H9 (cell line): ENCODE results near the gene MECR. TPM values are rescaled to one million over a fixed set of nuclear protein-coding genes. Genes with fewer than 3 reads are reported as not detected.

ENCODE experiments used
- DNase-seq: peaks from one replicate; pipeline ENCODE4 v3.0.0-alpha.2; 2017
- H2AFZ ChIP-seq: one replicate; pipeline ENCODE4 v1.6.1; 2013; ENCODE audit warnings: mild to moderate bottlenecking, low read length, control low read depth, moderate library complexity
- H2AK5ac ChIP-seq: 2 replicates; pipeline ENCODE4 v1.6.1; 2013; ENCODE audit warnings: low read length, control low read depth, mixed read lengths; ENCODE audit not compliant: insufficient read length
- H2BK120ac ChIP-seq: one replicate; pipeline ENCODE4 v1.6.1; 2013; ENCODE audit warnings: low read depth, mild to moderate bottlenecking, low read length, control low read depth, inconsistent platforms; ENCODE audit not compliant: poor library complexity, severe bottlenecking
- H2BK12ac ChIP-seq: 2 replicates; pipeline ENCODE4 v1.6.1; 2013; ENCODE audit warnings: low read length, control low read depth, mixed read lengths, low read depth; ENCODE audit not compliant: insufficient read length
- H2BK15ac ChIP-seq: 2 replicates; pipeline ENCODE4 v1.6.1; 2013; ENCODE audit warnings: low read depth, low read length, control low read depth
- H2BK20ac ChIP-seq: one replicate; pipeline ENCODE4 v1.6.1; 2013; ENCODE audit warnings: low read depth, mild to moderate bottlenecking, low read length, control low read depth, inconsistent platforms; ENCODE audit not compliant: poor library complexity, severe bottlenecking
- H2BK5ac ChIP-seq: 2 replicates; pipeline ENCODE4 v1.6.1; 2013; ENCODE audit warnings: low read length, control low read depth, mixed read lengths; ENCODE audit not compliant: insufficient read length
- H3K14ac ChIP-seq: 2 replicates; pipeline ENCODE4 v1.6.1; 2013; ENCODE audit warnings: low read length, control low read depth; ENCODE audit not compliant: insufficient read depth
- H3K18ac ChIP-seq: 2 replicates; pipeline ENCODE4 v1.6.1; 2013; ENCODE audit warnings: low read depth, mild to moderate bottlenecking, mixed read lengths, low read length, control low read depth; ENCODE audit not compliant: insufficient read length
- H3K23ac ChIP-seq: 2 replicates; pipeline ENCODE4 v1.6.1; 2013; ENCODE audit warnings: low read length, control low read depth, mixed read lengths, low read depth; ENCODE audit not compliant: insufficient read length
- H3K23me2 ChIP-seq: 2 replicates; pipeline ENCODE4 v1.6.1; 2013; ENCODE audit warnings: low read depth, mild to moderate bottlenecking, mixed read lengths, low read length, control low read depth; ENCODE audit not compliant: insufficient read length, poor library complexity, severe bottlenecking
- H3K27ac ChIP-seq: 2 replicates; pipeline ENCODE4 v1.5.1; 2013; ENCODE audit warnings: low read length, control low read depth, mixed read lengths, low read depth; ENCODE audit not compliant: insufficient read length
- H3K27me3 ChIP-seq: 2 replicates; pipeline ENCODE4 v1.6.1; 2013; ENCODE audit warnings: low read length, control low read depth, inconsistent platforms; ENCODE audit not compliant: insufficient read depth
- H3K4ac ChIP-seq: 2 replicates; pipeline ENCODE4 v1.6.1; 2013; ENCODE audit warnings: low read depth, mild to moderate bottlenecking, control low read depth, inconsistent platforms, low read length, moderate library complexity
- H3K4me1 ChIP-seq: 2 replicates; pipeline ENCODE4 v1.6.1; 2013; ENCODE audit warnings: low read length, control low read depth, inconsistent platforms; ENCODE audit not compliant: insufficient read depth
- H3K4me2 ChIP-seq: 2 replicates; pipeline ENCODE4 v1.6.1; 2013; ENCODE audit warnings: low read length, control low read depth, mixed read lengths; ENCODE audit not compliant: insufficient read length, insufficient read depth
- H3K56ac ChIP-seq: 2 replicates; pipeline ENCODE4 v1.6.1; 2013; ENCODE audit warnings: low read depth, mild to moderate bottlenecking, mixed read lengths, low read length, control low read depth; ENCODE audit not compliant: insufficient read length
- H3K79me1 ChIP-seq: 2 replicates; pipeline ENCODE4 v1.6.1; 2013; ENCODE audit warnings: low read depth, mild to moderate bottlenecking, moderate library complexity, low read length, control low read depth, inconsistent platforms; ENCODE audit not compliant: insufficient read depth, poor library complexity, severe bottlenecking
- H3K79me2 ChIP-seq: 2 replicates; pipeline ENCODE4 v1.6.1; 2013; ENCODE audit warnings: low read length, control low read depth, inconsistent platforms; ENCODE audit not compliant: insufficient read depth
- H3K9ac ChIP-seq: 2 replicates; pipeline ENCODE4 v1.6.1; 2013; ENCODE audit warnings: low read length, control low read depth, mixed read lengths; ENCODE audit not compliant: insufficient read length; ENCODE audit errors: extremely low read depth
- H3K9me3 ChIP-seq: one replicate; pipeline ENCODE4 v1.6.1; 2013; ENCODE audit warnings: low read depth, low read length, inconsistent platforms; ENCODE audit not compliant: control insufficient read depth
- H3T11ph ChIP-seq: one replicate; pipeline ENCODE4 v1.6.1; 2013; ENCODE audit warnings: mild to moderate bottlenecking, low read length, control low read depth, inconsistent platforms
- H4K20me1 ChIP-seq: one replicate; pipeline ENCODE4 v1.6.1; 2013; ENCODE audit not compliant: control insufficient read depth, insufficient read length, insufficient read depth
- H4K5ac ChIP-seq: 2 replicates; pipeline ENCODE4 v1.6.1; 2013; ENCODE audit warnings: low read depth, mild to moderate bottlenecking, mixed read lengths, low read length, control low read depth; ENCODE audit not compliant: insufficient read length
- H4K8ac ChIP-seq: replicated peaks from 2 replicates; pipeline ENCODE4 v1.6.1; 2013; ENCODE audit warnings: low read length, control low read depth, mixed read lengths, low read depth; ENCODE audit not compliant: insufficient read length
- H4K91ac ChIP-seq: 2 replicates; pipeline ENCODE4 v1.6.1; 2013; ENCODE audit warnings: low read depth, mild to moderate bottlenecking, moderate library complexity, mixed read lengths, low read length, control low read depth; ENCODE audit not compliant: insufficient read length
- H3K27ac Mint-ChIP-seq, 3 experiments: 2 replicates in 2 of 3; 3 replicates in 1 of 3; pipeline ENCODE4 v1.8.0; 2020 to 2021; ENCODE audit warnings: mixed read lengths in 3 of 3, mild to moderate bottlenecking in 1 of 3, moderate library complexity in 1 of 3
- H3K27me3 Mint-ChIP-seq: 2 replicates; pipeline ENCODE4 v1.8.0; 2021; ENCODE audit warnings: low read depth, mild to moderate bottlenecking, moderate library complexity, mixed read lengths
- H3K36me3 Mint-ChIP-seq, 3 experiments: 2 replicates in 2 of 3; 3 replicates in 1 of 3; pipeline ENCODE4 v1.8.0; 2020 to 2021; ENCODE audit warnings: low read depth in 3 of 3, mixed read lengths in 3 of 3; ENCODE audit not compliant: insufficient read depth in 1 of 3
- H3K4me1 Mint-ChIP-seq, 2 experiments: 2 replicates each; pipeline ENCODE4 v1.8.0; 2020; ENCODE audit warnings: mixed read lengths in 2 of 2
- H3K4me3 Mint-ChIP-seq, 2 experiments: 2 replicates in 1 of 2; 3 replicates in 1 of 2; pipeline ENCODE4 v1.8.0; 2020 to 2021; ENCODE audit warnings: mild to moderate bottlenecking in 2 of 2, mixed read lengths in 2 of 2, moderate library complexity in 1 of 2
- H3K9me3 Mint-ChIP-seq, 2 experiments: 2 replicates in 1 of 2; 3 replicates in 1 of 2; pipeline ENCODE4 v1.8.0; 2020; ENCODE audit warnings: mild to moderate bottlenecking in 2 of 2, mixed read lengths in 2 of 2, moderate library complexity in 1 of 2
- CTCF ChIP-seq: fragments of 200-600 bp; sonication (generic); conservative IDR thresholded peaks from 3 replicates; pipeline ENCODE4 v1.8.0; 2021; ENCODE audit warnings: antibody characterized with exemption, mild to moderate bottlenecking
- WGBS: extraction: QIAGEN DNeasy Blood & Tissue Kit; methylation state at CpG from one replicate; pipeline ENCODE4 v1.1.7; 2013; ENCODE audit warnings: missing lambda C conversion rate, low lambda C conversion rate, mixed read lengths; ENCODE audit not compliant: insufficient read length; ENCODE audit errors: extremely low coverage; 5-methylcytosine and 5-hydroxymethylcytosine counted together
- total RNA-seq: library from RNA; stranded (reverse); gene quantifications from 2 replicates; pipeline ENCODE4 v1.2.1, GENCODE V29; 2021

MECR gene
- total RNA-seq, 1 experiment from 2014 or later: 30.9 TPM

GRCh38 chr1:29271724-29272123 lies 41.0 kb upstream of the MECR start:
- Histone ChIP-seq H4K20me1 (no peaks in the 10 kb centered on the region), H2AFZ (no peak overlapping the region), H4K5ac (no peak overlapping the region), H2AK5ac (no peak overlapping the region), H2BK120ac (no peak overlapping the region), H2BK20ac (no peak overlapping the region), H3K9ac (no peak overlapping the region), H3K14ac (no peak overlapping the region), H2BK15ac (no peak overlapping the region), H3K27me3 (no peaks in the 10 kb centered on the region), H4K8ac (no peak overlapping the region), H3K56ac (no peak overlapping the region), H3K23me2 (no peaks in the 10 kb centered on the region), H3K27ac (no peak overlapping the region), H2BK5ac (no peak overlapping the region), H3K4me1 (peaks cover 8% of the 10 kb centered on the region), H3K4ac (no peak overlapping the region), H3K18ac (no peak overlapping the region), H3K4me2 (peak overlapping the region; percentile 23), H3K9me3 (no peaks in the 10 kb centered on the region), H3T11ph (no peak overlapping the region), H3K23ac (no peak overlapping the region), H4K91ac (no peak overlapping the region), H3K79me2 (no peaks in the 10 kb centered on the region), H2BK12ac (no peak overlapping the region), H3K79me1 (no peaks in the 10 kb centered on the region)
- Mint-ChIP-seq H3K4me3 (peak overlapping the region; percentile 21 to 62; a peak in 3 of 5 replicates), H3K27me3 (no peaks in the 10 kb centered on the region; the same call in 1 of the 2 replicates), H3K9me3 (no peaks in the 10 kb centered on the region), H3K4me1 (peaks cover 21 to 30% of the 10 kb centered on the region in 2 experiments), H3K27ac (peak overlapping the region; percentile 90 to 95 (median 91)), H3K36me3 (peaks cover 3 to 12% (median 10%) of the 10 kb centered on the region in 3 experiments; a peak in 6 of 7 replicates)
- TF ChIP-seq CTCF: no peak
- peak; percentile 89 for DNase-seq
- no CpG with 5 or more reads among the region's 7 CpGs for WGBS
